HepG2 (cell line): Measurements from ENCODE around the gene IBA57. TPM values are rescaled to one million over a fixed set of nuclear protein-coding genes. Genes with fewer than 3 reads are reported as not detected.

Source experiments
- ATAC-seq: fragments of 200-7000 bp; cut with Tn5 transposase; 3 replicates; pipeline ENCODE4 v1.9.1; 2020; ENCODE audit warnings: mild to moderate bottlenecking, moderate library complexity
- BruUV-seq: library from RNA; stranded (reverse); fragments of 400-500 nt; replicated peaks from 2 replicates; lab custom pipeline; 2021; lab: Mats Ljungman, UMichigan
- CTCF ChIA-PET: fragments of 300-600 bp; formaldehyde crosslinking; extraction: SDS; loops from one replicate; lab custom pipeline; 2021; ENCODE audit warnings: low total read pairs, inconsistent platforms, low intra/inter-chr PET ratio; lab: Yijun Ruan, JAX
- POLR2A ChIA-PET: fragments of 350-600 bp; sonication (Branson Sonifier 250); formaldehyde crosslinking; loops from one replicate; lab custom pipeline; 2020; ENCODE audit warnings: antibody characterized with exemption, inconsistent platforms; lab: Yijun Ruan, JAX
- DNase-seq: peaks from one replicate; pipeline ENCODE4 v3.0.0-alpha.2; 2015; ENCODE audit warnings: low spot score
- FAIRE-seq: peaks from 3 replicates; lab custom pipeline; 2011; peaks lifted over from hg19 to GRCh38; lab: Jason Lieb, UNC
- H2AFZ ChIP-seq: one replicate; pipeline ENCODE4 v1.6.1; 2011; ENCODE audit warnings: low read length, inconsistent platforms
- H3K27ac ChIP-seq: fragments of 300-600 bp; 3 replicates; pipeline ENCODE4 v1.8.0; 2011; ENCODE audit warnings: mixed run types, mild to moderate bottlenecking, mixed read lengths, low read length, inconsistent platforms; ENCODE audit not compliant: insufficient read depth; ENCODE audit errors: extremely low read length
- H3K27me3 ChIP-seq, 2 experiments: fragments of 200-600 bp in 1 of 2; 2 replicates in 1 of 2; 3 replicates in 1 of 2; pipeline versions ENCODE4 v1.6.0 to v1.8.0; 2011; ENCODE audit warnings: low read length in 2 of 2, mild to moderate bottlenecking in 2 of 2, moderate library complexity in 2 of 2, inconsistent platforms in 1 of 2; ENCODE audit not compliant: insufficient read depth in 2 of 2, control insufficient read depth in 1 of 2
- H3K36me3 ChIP-seq, 2 experiments: fragments of 200-600 bp in 1 of 2; replicated peaks in 1 of 2; 2 replicates in 1 of 2; 3 replicates in 1 of 2; pipeline versions ENCODE4 v1.5.1 to v1.8.0; 2011; ENCODE audit warnings: low read length in 2 of 2, inconsistent platforms in 1 of 2; ENCODE audit not compliant: insufficient read depth in 2 of 2, control insufficient read depth in 1 of 2
- H3K4me1 ChIP-seq: 2 replicates; pipeline ENCODE4 v1.5.1; 2012; ENCODE audit warnings: low read length, inconsistent platforms; ENCODE audit not compliant: insufficient read depth
- H3K4me2 ChIP-seq: 2 replicates; pipeline ENCODE4 v1.6.0; 2011; ENCODE audit warnings: low read depth, low read length, inconsistent platforms
- H3K4me3 ChIP-seq, 3 experiments: fragments of 200-600 bp in 1 of 3; sonication (generic), shearing (Covaris generic) in 1 of 3; replicated peaks in 1 of 3; 2 replicates each; pipeline ENCODE4 v1.5.1; 2011 to 2016; ENCODE audit warnings: low read length in 3 of 3, inconsistent platforms in 2 of 3, low read depth in 2 of 3, mild to moderate bottlenecking in 2 of 3, control low read depth in 1 of 3, mixed read lengths in 1 of 3; ENCODE audit not compliant: insufficient read depth in 1 of 3
- H3K79me2 ChIP-seq: one replicate; pipeline ENCODE4 v1.6.1; 2011; ENCODE audit warnings: low read length, inconsistent platforms; ENCODE audit not compliant: insufficient read depth
- H3K9ac ChIP-seq: 2 replicates; pipeline ENCODE4 v1.6.0; 2011; ENCODE audit warnings: mild to moderate bottlenecking, low read depth, low read length, inconsistent platforms; ENCODE audit not compliant: insufficient read depth
- H3K9me3 ChIP-seq: 2 replicates; pipeline ENCODE4 v1.5.1; 2012; ENCODE audit warnings: mild to moderate bottlenecking, low read length
- H4K20me1 ChIP-seq: 2 replicates; pipeline ENCODE4 v1.6.0; 2011; ENCODE audit warnings: inconsistent platforms, mild to moderate bottlenecking, low read length, moderate library complexity; ENCODE audit not compliant: insufficient read depth
- BRD4 ChIP-seq: sonication (generic); formaldehyde crosslinking; IDR thresholded peaks from 2 replicates; pipeline ENCODE4 v1.4.0; 2020; ENCODE audit warnings: missing genetic modification reagents
- FOXC1 ChIP-seq: sonication (generic); formaldehyde crosslinking; IDR thresholded peaks from 2 replicates; pipeline ENCODE4 v1.8.0; 2022; ENCODE audit warnings: mild to moderate bottlenecking, missing genetic modification reagents, borderline replicate concordance
- HOXA5 ChIP-seq: sonication (generic); formaldehyde crosslinking; IDR thresholded peaks from 2 replicates; pipeline ENCODE4 v1.4.0; 2020; ENCODE audit warnings: missing genetic modification reagents
- MXI1 ChIP-seq: IDR thresholded peaks from 3 replicates; pipeline ENCODE4 v1.6.1; 2012; ENCODE audit warnings: low read depth, low read length, inconsistent platforms, borderline replicate concordance
- PHF5A ChIP-seq: IDR thresholded peaks from one replicate; pipeline ENCODE4 v1.6.1; 2018; ENCODE audit warnings: low read depth, missing genetic modification reagents; ENCODE audit not compliant: unreplicated experiment
- PTBP1 ChIP-seq: fragments of 200-400 bp; formaldehyde crosslinking; IDR thresholded peaks from 2 replicates; pipeline ENCODE4 v1.6.1; 2018; ENCODE audit warnings: low read length, low read depth; ENCODE audit not compliant: poor library complexity, severe bottlenecking
- RBM39 ChIP-seq: fragments of 200-400 bp; formaldehyde crosslinking; IDR thresholded peaks from one replicate; pipeline ENCODE4 v1.6.1; 2018; ENCODE audit warnings: antibody characterized with exemption, mild to moderate bottlenecking, low read depth, low read length; ENCODE audit not compliant: poor library complexity, severe bottlenecking
- YY1 ChIP-seq: IDR thresholded peaks from 2 replicates; pipeline ENCODE4 v1.6.1; 2011; ENCODE audit warnings: low read length, low read depth, moderate library complexity, mild to moderate bottlenecking; ENCODE audit not compliant: insufficient read depth, insufficient replicate concordance
- ZNF441 ChIP-seq: sonication (generic); formaldehyde crosslinking; IDR thresholded peaks from 2 replicates; pipeline ENCODE4 v1.7.0; 2021; ENCODE audit warnings: missing genetic modification reagents, borderline replicate concordance
- ZNF891 ChIP-seq: sonication (generic); formaldehyde crosslinking; IDR thresholded peaks from 2 replicates; pipeline ENCODE4 v1.5.0; 2020; ENCODE audit warnings: mild to moderate bottlenecking, missing genetic modification reagents
- WGBS: methylation state at CpG from one replicate; pipeline ENCODE4 v1.1.6; 2017; ENCODE audit warnings: low lambda C conversion rate; 5-methylcytosine and 5-hydroxymethylcytosine counted together
- in situ Hi-C: cut with HindIII; loops from 2 replicates; pipeline ENCODE4 v1.10.0; 2017; ENCODE audit warnings: low pct_unique_long_range_greater_than_20kb; ENCODE audit not compliant: extremely low pct_ligation_motif_present
- intact Hi-C: fragments of 100-400 bp; cut with micrococcal nuclease; formaldehyde crosslinking; loops from one replicate; pipeline ENCODE4 v1.10.0; 2022; ENCODE audit not compliant: unreplicated experiment
- polyA plus RNA-seq, 8 experiments: library from polyadenylated mRNA; depleted of rRNA in 3 of 8; stranded (reverse) in 7 of 8; unstranded in 1 of 8; fragments of >200 nt; fragmentation: Illumina TruSeq in 4 of 8; extraction: Trizol in 4 of 8; gene quantifications; 2 replicates each; pipeline versions ENCODE4 v1.2.1 to v1.2.3, GENCODE V29; 2011 to 2016; ENCODE audit warnings: low read depth in 4 of 8, missing spikeins in 1 of 8, mixed read lengths in 1 of 8; ENCODE audit not compliant: insufficient read depth in 1 of 8
- total RNA-seq, 5 experiments: library from RNA; depleted of rRNA; stranded (reverse); fragments of >200 nt; fragmentation: Illumina TruSeq; extraction: Trizol; gene quantifications; 2 replicates each; pipeline ENCODE4 v1.2.3, GENCODE V29; 2016; ENCODE audit warnings: low read depth in 1 of 5
- TF ChIP-seq, protein P1 (sequence below), 2 experiments: fragments of 450-650 bp in 1 of 2; sonication (generic) in 1 of 2; formaldehyde crosslinking in 1 of 2; IDR thresholded peaks; 2 replicates each; pipeline versions ENCODE4 v1.6.1 to v1.8.0; 2016 to 2022; ENCODE audit warnings: antibody characterized with exemption in 1 of 2, mild to moderate bottlenecking in 1 of 2, missing genetic modification reagents in 1 of 2
- TF ChIP-seq, protein P2 (sequence below): sonication (generic); formaldehyde crosslinking; IDR thresholded peaks from 2 replicates; pipeline ENCODE4 v1.5.0; 2020; ENCODE audit warnings: missing genetic modification reagents, mild to moderate bottlenecking, borderline replicate concordance

The IBA57 gene
- total and polyA plus RNA-seq, 2 of the 13 experiments (the other 11 are each of a cell fraction or from before 2014, with no cell fraction given): 2.3 to 10.2 TPM

DNA sequence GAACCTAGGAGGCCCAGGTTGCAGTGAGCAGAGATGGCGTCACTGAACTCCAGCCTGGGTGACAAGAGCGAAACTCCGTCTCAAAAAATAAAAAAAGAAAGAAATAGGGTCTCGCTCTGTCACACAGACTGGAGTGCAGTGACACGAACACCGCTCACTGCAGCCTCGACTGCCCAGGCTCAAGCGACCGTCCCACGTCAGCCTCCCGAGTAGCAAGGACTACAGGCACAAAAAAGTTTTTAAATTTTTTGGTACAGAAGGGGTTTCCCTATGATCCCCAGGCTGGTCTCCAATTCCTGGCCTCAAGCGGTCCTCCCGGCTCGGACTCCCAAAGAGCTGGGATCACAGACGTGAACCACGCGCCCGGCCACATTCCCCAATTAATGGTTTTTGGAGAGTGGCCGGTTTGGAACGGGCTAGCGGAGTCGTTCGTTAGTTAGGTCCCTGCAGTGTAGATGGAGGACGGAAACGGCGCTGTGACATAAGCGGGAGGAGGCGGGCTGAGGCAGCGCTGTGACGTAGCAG, 26.1 kb upstream of the IBA57 start:
- H3K9ac ChIP-seq: peak overlapping the region; percentile 62
- no peak for ATAC-seq
- no peaks in the 10 kb centered on the region; a peak in 1 of 5 replicates for H3K27me3 ChIP-seq
- no peak for DNase-seq
- no TSS peak for BruUV-seq
- ChIA-PET POLR2A (interaction anchor here (5.6 kb wide), 1 partner anchor 26 kb away, joined by 38 read pairs; the partner anchor contains the start of gene IBA57), CTCF (no interaction called here)
- peaks cover 38% of the 10 kb centered on the region for H3K4me1 ChIP-seq
- H3K9me3 ChIP-seq: no peaks in the 10 kb centered on the region
- peaks cover 13% of the 10 kb centered on the region; the same call in 1 of the 2 replicates for H4K20me1 ChIP-seq
- H3K4me3 ChIP-seq: peak overlapping the region; percentile 59 to 98 (median 94); a peak in 5 of 6 replicates
- in situ Hi-C loops: loop anchor here (5.0 kb wide), 1 partner anchor 38 kb away; no protein-coding TSS in a partner anchor
- intact Hi-C loops: loop anchor here (1.0 kb wide), 1 partner anchor 27 kb away; no protein-coding TSS in a partner anchor
- H3K36me3 ChIP-seq: peaks cover 0 to 2% of the 10 kb centered on the region in 2 experiments; a peak in 1 of 5 replicates
- no peak for FAIRE-seq
- H2AFZ ChIP-seq: peak overlapping the region; percentile 62
- H3K79me2 ChIP-seq: peaks cover 41% of the 10 kb centered on the region
- peak overlapping the region; percentile 57 for H3K27ac ChIP-seq
- WGBS: 38% methylated on average over 27 of the region's 30 CpGs
- peak overlapping the region; percentile 65 for H3K4me2 ChIP-seq
- TF ChIP-seq PTBP1 (peak; percentile 25), HOXA5 (CRISPR knock-in tag) (peak; percentile 63; the same call in 1 of the 2 replicates), PHF5A (CRISPR knock-in tag) (peak; percentile 12), YY1 (peak; percentile 45), ZNF891 (CRISPR knock-in tag) (peak; percentile 34; the same call in 1 of the 2 replicates), RBM39 (peak; percentile 22), ZNF441 (CRISPR knock-in tag) (0 out of 2 replicates have a peak, but pooled peaks have one; percentile 53), MXI1 (no peak), FOXC1 (CRISPR knock-in tag) (0 out of 2 replicates have a peak, but pooled peaks have one; percentile 64), BRD4 (CRISPR knock-in tag) (peak; percentile 70)
- TF ChIP-seq, protein P1, sequence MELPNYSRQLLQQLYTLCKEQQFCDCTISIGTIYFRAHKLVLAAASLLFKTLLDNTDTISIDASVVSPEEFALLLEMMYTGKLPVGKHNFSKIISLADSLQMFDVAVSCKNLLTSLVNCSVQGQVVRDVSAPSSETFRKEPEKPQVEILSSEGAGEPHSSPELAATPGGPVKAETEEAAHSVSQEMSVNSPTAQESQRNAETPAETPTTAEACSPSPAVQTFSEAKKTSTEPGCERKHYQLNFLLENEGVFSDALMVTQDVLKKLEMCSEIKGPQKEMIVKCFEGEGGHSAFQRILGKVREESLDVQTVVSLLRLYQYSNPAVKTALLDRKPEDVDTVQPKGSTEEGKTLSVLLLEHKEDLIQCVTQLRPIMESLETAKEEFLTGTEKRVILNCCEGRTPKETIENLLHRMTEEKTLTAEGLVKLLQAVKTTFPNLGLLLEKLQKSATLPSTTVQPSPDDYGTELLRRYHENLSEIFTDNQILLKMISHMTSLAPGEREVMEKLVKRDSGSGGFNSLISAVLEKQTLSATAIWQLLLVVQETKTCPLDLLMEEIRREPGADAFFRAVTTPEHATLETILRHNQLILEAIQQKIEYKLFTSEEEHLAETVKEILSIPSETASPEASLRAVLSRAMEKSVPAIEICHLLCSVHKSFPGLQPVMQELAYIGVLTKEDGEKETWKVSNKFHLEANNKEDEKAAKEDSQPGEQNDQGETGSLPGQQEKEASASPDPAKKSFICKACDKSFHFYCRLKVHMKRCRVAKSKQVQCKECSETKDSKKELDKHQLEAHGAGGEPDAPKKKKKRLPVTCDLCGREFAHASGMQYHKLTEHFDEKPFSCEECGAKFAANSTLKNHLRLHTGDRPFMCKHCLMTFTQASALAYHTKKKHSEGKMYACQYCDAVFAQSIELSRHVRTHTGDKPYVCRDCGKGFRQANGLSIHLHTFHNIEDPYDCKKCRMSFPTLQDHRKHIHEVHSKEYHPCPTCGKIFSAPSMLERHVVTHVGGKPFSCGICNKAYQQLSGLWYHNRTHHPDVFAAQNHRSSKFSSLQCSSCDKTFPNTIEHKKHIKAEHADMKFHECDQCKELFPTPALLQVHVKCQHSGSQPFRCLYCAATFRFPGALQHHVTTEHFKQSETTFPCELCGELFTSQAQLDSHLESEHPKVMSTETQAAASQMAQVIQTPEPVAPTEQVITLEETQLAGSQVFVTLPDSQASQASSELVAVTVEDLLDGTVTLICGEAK (IDR thresholded peaks at IDR 0.05): no peak
- TF ChIP-seq, protein P1 (CRISPR knock-in tag; IDR thresholded peaks at IDR 0.05): 0 out of 2 replicates have a peak, but pooled peaks have one; percentile 38
- TF ChIP-seq, protein P2, sequence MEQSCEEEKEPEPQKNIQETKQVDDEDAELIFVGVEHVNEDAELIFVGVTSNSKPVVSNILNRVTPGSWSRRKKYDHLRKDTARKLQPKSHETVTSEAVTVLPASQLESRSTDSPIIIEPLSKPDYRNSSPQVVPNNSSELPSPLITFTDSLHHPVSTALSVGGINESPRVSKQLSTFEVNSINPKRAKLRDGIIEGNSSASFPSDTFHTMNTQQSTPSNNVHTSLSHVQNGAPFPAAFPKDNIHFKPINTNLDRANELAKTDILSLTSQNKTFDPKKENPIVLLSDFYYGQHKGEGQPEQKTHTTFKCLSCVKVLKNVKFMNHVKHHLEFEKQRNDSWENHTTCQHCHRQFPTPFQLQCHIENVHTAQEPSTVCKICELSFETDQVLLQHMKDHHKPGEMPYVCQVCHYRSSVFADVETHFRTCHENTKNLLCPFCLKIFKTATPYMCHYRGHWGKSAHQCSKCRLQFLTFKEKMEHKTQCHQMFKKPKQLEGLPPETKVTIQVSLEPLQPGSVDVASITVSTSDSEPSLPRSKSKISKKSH (CRISPR knock-in tag): peak; percentile 43; the same call in 1 of the 2 replicates
